GM21825 (cell line): ENCODE data around the gene FAM174C.
"Not testable (repeated sequence)": the region's sequence is repeated elsewhere in the genome, so short reads cannot be mapped to it uniquely, and the experiment has no call there.

Source experiments
- ATAC-seq: cut with Tn5 transposase; IDR thresholded peaks from one replicate; pipeline ENCODE4 v1.9.1; 2021; ENCODE audit warnings: mild to moderate bottlenecking, moderate library complexity; ENCODE audit not compliant: unreplicated experiment

Gene FAM174C

GRCh38 chr19:1296078-1296477 lies 20.7 kb downstream of the FAM174C start:
- ATAC-seq: no peak

DNA sequence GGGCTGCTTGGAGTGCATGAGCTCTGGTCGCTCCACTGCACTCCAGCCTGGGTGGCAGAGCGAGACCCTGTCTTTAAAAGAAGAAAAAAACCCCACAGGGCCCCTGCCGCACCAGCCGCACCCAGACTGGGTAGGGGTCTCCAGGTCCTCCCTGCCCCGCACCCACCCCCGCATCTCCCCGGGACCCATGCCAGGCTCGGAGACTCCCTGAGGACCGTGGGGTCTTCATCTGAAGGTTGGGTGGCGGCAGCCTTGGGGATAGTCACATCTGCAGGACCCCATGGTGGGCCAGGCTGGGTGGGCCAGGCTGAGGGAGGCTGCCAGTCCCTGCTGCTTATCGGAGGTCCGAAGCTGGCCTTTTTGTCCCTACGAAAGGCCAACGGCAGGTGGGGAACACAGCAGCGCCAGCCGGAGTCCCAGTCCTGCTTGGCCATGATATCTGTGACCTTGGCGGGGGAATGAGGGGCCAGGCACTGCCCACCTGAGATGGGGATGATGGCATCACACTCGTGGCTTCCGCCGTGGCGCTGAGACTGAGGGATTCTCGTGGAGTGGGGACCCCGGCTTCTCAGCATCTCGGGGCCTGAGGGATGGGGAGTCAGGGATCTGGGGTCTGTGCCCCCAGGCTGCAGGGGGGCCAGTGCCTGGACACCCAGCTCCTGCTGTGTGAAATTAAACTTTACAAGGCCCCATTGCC lies 21.4 kb downstream of the FAM174C start:
- ATAC-seq: no peak

DNA sequence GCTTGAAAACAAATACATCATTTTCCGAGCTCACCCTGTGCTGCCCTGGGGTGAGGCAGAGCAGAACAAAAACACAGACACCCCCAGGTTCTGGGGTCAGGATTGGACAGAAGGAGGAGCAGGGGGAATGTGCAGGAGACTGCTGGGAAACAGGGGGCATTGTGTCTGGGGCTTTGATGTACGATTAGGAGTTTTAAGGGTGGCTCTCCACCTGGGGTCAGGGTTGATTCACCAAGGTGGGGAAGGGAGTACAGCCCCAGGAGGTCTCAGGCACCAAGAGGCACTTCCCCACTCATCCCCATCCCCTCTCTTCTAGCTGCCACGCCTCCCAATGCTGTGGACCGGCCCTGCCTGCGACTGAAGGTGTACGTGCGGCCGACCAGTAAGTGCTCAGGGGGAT lies 22.9 kb downstream of the FAM174C start:
- no peak for ATAC-seq

- ATAC-seq: no peak
These were observed 24.5 kb downstream of the FAM174C start for GRCh38 chr19:1299801-1300200.

DNA sequence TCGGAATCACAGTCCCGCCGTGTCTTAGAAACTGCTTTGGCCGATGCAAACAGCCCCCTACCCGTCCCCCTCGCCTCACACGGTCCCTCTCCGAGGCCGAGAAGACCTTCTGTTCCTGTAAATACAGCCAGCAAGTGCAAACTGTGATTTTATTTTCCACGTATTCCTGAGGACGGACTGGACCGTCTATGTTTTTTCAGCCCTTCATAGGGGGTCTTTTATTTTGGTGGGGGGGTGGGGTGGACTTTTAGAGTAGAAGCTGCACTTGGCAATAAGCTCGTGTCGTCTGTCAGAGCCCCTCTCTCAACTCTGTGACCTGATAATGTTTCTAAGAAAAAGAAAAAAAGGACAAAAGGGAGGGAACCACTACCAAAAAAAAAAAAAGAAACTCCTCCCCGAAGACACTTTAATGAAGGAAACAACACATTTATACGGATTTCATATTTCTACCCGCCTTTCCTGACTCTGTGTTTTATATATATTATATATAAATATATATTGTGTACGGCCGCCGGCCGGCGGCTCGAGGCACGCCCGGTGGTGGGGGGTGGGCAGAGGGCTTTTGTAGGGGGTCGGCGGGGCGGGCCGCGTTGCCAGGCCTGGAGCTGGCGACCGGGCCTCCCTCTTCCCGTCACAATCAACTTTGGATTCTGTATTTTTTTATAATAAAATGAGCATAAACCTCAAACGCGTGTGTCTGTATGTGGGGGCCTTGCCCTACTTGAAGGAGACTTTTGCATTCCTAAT lies 25.6 kb downstream of the FAM174C start:
- ATAC-seq: no peak

DNA sequence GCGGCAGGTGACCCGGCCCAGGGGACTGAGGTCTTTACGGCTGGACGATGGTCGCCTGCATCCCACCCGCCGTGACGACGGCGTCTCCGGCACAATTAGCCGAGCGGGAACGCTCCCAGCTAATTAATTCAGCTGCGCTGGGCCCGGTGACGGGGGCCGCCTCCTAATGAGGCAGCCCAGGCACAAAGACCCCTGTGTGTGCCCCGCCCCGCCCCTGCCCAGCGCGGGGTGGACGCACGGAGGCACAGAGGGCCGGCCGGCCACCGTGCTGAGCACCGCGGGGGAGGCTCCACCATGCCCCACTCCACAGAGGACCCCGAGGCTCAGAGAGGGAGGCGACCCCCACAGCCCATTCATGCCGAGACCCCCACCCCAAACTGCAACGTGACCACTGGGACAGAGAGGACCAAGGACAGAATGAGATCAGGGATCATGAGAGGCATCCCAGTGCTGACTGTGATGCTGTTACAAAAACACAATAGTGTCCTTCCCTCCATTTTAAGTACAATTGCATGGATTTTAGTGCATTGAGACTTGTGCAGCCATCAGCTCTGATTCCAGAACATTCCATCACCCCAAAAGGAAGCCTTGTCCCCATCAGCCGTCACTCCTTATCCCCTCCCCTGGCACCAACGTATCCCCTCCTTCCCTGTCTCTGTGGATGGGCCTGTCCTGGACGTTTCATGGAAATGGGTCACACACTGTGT lies 27.4 kb downstream of the FAM174C start:
- no peak for ATAC-seq

DNA sequence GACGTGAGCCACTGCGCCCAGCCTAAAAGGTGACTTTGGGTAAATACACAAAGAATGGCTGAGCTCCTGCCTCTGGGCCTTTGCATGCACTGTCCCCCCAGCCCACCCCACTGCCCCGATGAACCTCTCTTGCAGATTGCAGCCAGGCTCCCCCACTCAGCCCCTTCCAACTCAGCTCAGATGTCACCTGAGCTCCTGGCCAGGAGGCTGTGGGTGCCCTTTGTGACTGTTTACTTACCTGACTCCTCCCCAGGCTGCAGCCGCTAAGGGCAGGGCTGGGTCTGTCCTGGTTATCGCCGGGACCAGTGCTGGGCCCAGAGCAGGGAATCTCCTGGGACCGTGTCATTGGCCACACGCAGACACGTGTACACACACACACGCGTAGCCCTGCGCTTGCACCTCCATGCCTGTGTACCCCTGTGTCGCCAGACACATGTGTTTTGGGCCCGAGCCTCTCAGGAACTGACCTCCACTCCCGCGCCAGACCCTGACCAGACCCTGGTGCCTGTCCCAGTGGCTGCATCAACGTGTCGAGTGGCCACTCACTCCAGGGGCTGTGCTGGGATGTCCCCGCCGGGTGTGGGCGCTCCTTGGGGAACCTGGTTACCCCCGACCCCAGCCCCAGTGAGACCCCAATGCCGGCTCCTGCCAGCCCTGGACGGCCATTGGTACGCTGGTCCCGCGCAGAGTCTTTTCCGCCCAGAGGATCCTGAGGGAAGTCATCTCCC lies 29.0 kb downstream of the FAM174C start:
- ATAC-seq: no peak

GRCh38 chr19:1305354-1305753 lies 30.0 kb downstream of the FAM174C start:
- not testable (repeated sequence) for ATAC-seq

- no peak for ATAC-seq
These were observed 32.0 kb downstream of the FAM174C start for GRCh38 chr19:1307320-1307719.

- no peak for ATAC-seq
These were observed 32.5 kb downstream of the FAM174C start for GRCh38 chr19:1307755-1308303.

DNA sequence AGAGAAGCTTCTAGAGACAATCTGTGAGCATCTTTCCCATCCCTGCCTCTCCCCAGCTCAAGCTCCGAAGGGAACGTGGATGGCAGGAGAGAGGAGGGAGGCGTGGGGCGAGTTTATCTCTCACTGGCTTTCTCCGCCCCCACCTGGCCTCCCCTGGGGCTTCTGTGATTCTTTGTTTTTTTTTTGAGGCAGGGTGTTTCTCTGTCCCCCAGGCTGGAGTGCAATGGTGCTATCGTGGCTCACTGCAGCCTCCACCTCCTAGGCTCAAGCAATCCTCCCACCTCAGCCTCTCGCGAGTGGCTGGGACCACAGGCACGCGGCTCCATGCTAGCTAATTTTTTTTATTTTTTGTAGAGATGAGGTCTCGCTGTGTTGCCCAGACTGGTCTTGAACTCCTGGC lies 33.4 kb downstream of the FAM174C start:
- ATAC-seq: no peak

DNA sequence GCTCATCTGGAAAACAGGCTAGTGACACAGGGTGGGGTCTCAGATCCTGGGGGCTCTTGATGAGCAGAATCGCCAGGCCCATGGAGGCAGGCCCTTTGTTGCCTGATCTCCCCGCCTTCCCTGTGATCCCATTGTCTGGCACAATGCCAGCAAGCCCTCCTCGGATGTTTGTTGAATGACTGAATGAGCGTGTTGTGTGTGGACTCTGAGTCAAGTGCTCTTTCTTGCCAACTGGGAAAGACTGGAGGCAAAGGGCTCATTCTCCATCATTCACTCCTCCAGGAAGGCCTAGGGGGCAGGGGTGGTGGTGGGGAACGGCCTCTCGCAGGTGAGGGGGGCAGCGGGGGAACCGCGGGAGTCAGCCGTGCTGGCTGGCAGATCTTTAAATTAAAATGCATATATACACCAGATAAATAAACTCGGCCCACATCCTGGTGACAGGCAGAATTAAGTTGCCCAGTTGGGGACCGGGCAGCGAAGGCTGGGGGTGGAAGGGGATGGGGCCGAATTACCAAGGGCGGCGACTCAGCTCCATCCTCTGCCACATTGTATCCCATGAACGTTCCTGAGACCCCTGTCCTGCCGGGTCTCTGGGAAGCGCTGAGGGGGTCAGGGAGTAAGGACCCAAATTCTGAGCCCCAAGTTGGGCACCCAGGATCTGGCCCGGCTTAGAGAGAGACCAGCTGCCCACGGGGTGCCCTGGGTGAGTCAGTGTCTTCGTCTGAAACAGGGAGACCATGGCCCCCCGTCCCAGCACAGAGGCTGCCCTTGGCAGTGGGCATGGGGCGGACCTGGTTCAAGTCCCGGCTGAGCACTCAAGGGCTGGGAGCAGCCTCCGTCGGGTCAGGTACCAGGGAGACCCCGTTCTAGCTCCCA lies 34.9 kb downstream of the FAM174C start:
- no peak for ATAC-seq

DNA sequence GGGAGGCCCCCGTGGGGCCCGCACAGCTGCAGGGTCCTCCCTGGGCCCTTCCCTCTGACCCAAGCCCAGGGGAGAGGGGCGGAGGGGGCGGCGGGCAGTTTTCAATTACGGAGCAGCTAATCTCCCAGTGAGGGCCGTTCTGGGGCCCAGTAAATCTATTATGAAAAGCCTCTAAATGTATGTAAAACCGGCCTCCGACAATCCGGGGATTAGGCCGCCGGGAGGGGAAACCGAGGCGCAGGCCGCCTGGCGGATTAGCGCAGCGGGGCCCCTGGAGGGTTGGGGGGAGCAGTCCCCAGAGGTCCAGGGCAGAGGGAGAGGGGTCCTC lies 35.5 kb downstream of the FAM174C start:
- ATAC-seq: no peak

- no peak for ATAC-seq
These were observed 36.3 kb downstream of the FAM174C start for GRCh38 chr19:1311543-1312091.

- no peak for ATAC-seq
These were observed 37.7 kb downstream of the FAM174C start for GRCh38 chr19:1312767-1313694.

GRCh38 chr19:1313695-1314613 lies 38.6 kb downstream of the FAM174C start:
- no peak for ATAC-seq

DNA sequence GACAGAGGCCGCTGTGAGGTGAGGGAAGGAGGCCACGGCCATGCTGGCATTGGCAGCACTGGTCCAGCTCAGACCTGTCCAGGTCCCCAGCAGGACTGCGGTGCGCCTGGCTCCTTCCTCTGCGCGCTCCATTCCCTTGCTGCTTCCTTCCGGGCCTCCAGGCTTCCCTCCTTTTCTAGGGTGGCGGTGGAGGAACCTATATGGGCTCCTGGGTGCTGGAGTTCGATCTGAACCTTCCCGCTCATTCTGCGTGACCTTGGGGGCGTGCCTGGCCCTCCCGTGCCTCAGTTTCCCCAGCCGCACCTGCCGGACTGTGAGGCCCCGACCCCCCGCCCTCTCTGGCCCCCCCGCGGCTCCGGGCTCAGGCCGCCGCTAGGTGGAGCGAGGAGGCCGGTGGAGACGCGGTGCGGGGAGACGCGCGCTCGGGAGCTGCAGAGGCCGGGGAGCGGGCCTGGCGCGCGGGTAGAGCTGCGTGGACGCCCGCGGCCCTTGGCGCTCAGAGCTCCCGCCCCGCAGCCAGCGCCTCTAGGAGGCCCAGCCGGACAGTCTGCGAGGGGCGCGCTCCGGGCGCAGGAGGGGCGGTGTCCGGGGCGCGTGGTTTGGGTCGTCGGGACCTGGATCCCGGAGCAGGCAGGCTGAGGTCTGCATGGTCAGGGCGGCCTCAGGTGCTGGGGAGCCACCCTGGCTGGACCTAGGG lies 40.3 kb downstream of the FAM174C start:
- no peak for ATAC-seq
